Activated B cell treated with CpG ODN at 0.5 μM for 24 hours (primary cell): ENCODE data around the gene TECPR2. TPM values are rescaled to one million over a fixed set of nuclear protein-coding genes. Genes with fewer than 3 reads are reported as not detected.

Experiments used
- ATAC-seq: fragments of 200-7000 bp; cut with Tn5 transposase; one replicate; pipeline ENCODE4 v1.10.0; 2021; ENCODE audit warnings: low read depth, mild to moderate bottlenecking, moderate library complexity
- CTCF ChIA-PET: fragments of 350-600 bp; sonication (Branson Sonifier 250); formaldehyde crosslinking; loops from one replicate; lab custom pipeline; 2021; ENCODE audit warnings: antibody characterized with exemption; lab: Charles Lee
- POLR2A ChIA-PET: fragments of 350-600 bp; sonication (Branson Sonifier 250); formaldehyde crosslinking; loops from one replicate; lab custom pipeline; 2021; ENCODE audit warnings: antibody characterized with exemption; lab: Charles Lee
- DNase-seq: peaks from one replicate; pipeline ENCODE4 v3.0.0; 2022
- H3K27ac Mint-ChIP-seq: one replicate; pipeline ENCODE4 v1.8.0; 2020; ENCODE audit warnings: mixed read lengths
- H3K27me3 Mint-ChIP-seq: one replicate; pipeline ENCODE4 v1.8.0; 2021; ENCODE audit warnings: mixed read lengths
- H3K36me3 Mint-ChIP-seq: one replicate; pipeline ENCODE4 v1.8.0; 2021; ENCODE audit warnings: low read depth, mixed read lengths
- H3K4me1 Mint-ChIP-seq: one replicate; pipeline ENCODE4 v1.8.0; 2021; ENCODE audit warnings: mixed read lengths
- H3K4me3 Mint-ChIP-seq: one replicate; pipeline ENCODE4 v1.8.0; 2020; ENCODE audit warnings: mild to moderate bottlenecking, mixed read lengths
- H3K9me3 Mint-ChIP-seq: one replicate; pipeline ENCODE4 v1.8.0; 2020; ENCODE audit warnings: mixed read lengths
- intact Hi-C: fragments of 100-400 bp; cut with micrococcal nuclease; formaldehyde crosslinking; loops from one replicate; pipeline ENCODE4 v1.15.1; 2024
- total RNA-seq: library from RNA; stranded (reverse); gene quantifications from 2 replicates; pipeline ENCODE4 v1.2.3, GENCODE V29; 2022
- TF ChIP-seq, protein P1 (sequence below): fragments of 200-600 bp; IDR thresholded peaks from one replicate; pipeline ENCODE4 v1.8.0; 2022; ENCODE audit warnings: antibody characterized with exemption, mild to moderate bottlenecking

The TECPR2 gene
- total RNA-seq, 1 donor from 2014 or later, result 9.9 TPM

DNA sequence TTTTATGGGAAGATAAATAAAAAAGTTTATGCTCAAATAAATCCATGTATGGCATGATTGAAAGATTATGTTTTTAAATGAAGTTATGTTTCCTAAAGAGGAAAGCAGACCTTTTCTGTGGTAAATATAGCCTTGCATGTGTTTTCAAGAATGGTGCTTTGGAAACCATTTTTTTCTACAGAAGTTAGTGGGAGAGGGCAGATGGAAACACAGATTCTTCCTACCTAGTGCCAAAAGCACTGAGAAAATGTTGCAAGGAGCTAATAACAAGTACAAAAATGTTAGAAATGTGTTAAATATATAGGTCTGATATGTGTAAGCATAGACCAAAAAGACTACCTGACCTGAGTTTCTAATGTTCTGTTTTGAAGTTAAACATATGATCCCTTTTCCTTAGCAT, 24.3 kb downstream of the TECPR2 start:
- intact Hi-C loops, result no loop called here
- no peak overlapping the region for H3K27ac Mint-ChIP-seq
- H3K9me3 Mint-ChIP-seq, result no peaks in the 10 kb centered on the region
- peaks cover 7% of the 10 kb centered on the region for H3K36me3 Mint-ChIP-seq
- POLR2A ChIA-PET, result interaction anchor here (0.5 kb wide), 1 partner anchor 13 kb away, joined by 3 read pairs; no protein-coding TSS in a partner anchor
- TF ChIP-seq, protein P1, sequence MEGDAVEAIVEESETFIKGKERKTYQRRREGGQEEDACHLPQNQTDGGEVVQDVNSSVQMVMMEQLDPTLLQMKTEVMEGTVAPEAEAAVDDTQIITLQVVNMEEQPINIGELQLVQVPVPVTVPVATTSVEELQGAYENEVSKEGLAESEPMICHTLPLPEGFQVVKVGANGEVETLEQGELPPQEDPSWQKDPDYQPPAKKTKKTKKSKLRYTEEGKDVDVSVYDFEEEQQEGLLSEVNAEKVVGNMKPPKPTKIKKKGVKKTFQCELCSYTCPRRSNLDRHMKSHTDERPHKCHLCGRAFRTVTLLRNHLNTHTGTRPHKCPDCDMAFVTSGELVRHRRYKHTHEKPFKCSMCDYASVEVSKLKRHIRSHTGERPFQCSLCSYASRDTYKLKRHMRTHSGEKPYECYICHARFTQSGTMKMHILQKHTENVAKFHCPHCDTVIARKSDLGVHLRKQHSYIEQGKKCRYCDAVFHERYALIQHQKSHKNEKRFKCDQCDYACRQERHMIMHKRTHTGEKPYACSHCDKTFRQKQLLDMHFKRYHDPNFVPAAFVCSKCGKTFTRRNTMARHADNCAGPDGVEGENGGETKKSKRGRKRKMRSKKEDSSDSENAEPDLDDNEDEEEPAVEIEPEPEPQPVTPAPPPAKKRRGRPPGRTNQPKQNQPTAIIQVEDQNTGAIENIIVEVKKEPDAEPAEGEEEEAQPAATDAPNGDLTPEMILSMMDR, result no peak
- H3K4me1 Mint-ChIP-seq, result no peaks in the 10 kb centered on the region
- H3K4me3 Mint-ChIP-seq, result no peak overlapping the region
- no peak for DNase-seq
- H3K27me3 Mint-ChIP-seq, result no peaks in the 10 kb centered on the region
- ATAC-seq, result no peak
- CTCF ChIA-PET, result no interaction called here

DNA sequence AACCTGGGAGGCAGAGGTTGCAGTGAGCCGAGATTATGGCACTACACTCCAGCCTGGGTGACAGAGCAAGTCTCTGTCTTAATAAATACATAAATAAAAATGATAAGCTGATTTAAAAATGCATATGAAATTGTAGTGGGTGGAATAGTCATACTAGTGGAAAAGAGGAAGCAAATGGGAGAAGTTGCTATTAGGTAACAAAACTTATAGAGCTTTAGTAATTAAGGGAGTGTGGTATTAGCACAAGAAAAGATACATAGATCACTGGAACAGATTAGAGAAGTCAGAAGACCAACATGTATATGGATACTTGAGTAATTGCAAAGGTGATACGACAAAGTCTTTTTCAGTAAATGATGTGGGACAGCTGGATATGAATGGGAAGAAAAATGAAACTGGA, 26.5 kb downstream of the TECPR2 start:
- H3K9me3 Mint-ChIP-seq, result no peaks in the 10 kb centered on the region
- no peak overlapping the region for H3K4me3 Mint-ChIP-seq
- TF ChIP-seq, protein P1, result no peak
- no peak overlapping the region for H3K27ac Mint-ChIP-seq
- H3K36me3 Mint-ChIP-seq, result peaks cover 6% of the 10 kb centered on the region
- ATAC-seq (no peak), DNase-seq (no peak)
- no peaks in the 10 kb centered on the region for H3K4me1 Mint-ChIP-seq
- ChIA-PET CTCF (no interaction called here), POLR2A (no interaction called here)
- no peaks in the 10 kb centered on the region for H3K27me3 Mint-ChIP-seq
- intact Hi-C loops, result no loop called here

- TF ChIP-seq, protein P1, result no peak
- CTCF ChIA-PET, result no interaction called here
- ATAC-seq (no peak), DNase-seq (no peak)
- Mint-ChIP-seq H3K4me3 (no peak overlapping the region), H3K27ac (no peak overlapping the region), H3K36me3 (peaks cover 4% of the 10 kb centered on the region), H3K4me1 (no peaks in the 10 kb centered on the region), H3K27me3 (no peaks in the 10 kb centered on the region), H3K9me3 (no peaks in the 10 kb centered on the region)
- POLR2A ChIA-PET, result no interaction called here
- intact Hi-C loops, result no loop called here
These were observed 27.5 kb downstream of the TECPR2 start for GRCh38 chr14:102390064-102390855.

GRCh38 chr14:102392506-102392905, 29.8 kb downstream of the TECPR2 start:
- H3K27ac Mint-ChIP-seq, result no peak overlapping the region
- CTCF ChIA-PET, result no interaction called here

GRCh38 chr14:102394717-102395375, 32.1 kb downstream of the TECPR2 start:
- Mint-ChIP-seq H3K27me3 (no peaks in the 10 kb centered on the region), H3K9me3 (peaks cover 9% of the 10 kb centered on the region), H3K4me1 (no peaks in the 10 kb centered on the region), H3K36me3 (peaks cover 15% of the 10 kb centered on the region), H3K27ac (no peak overlapping the region), H3K4me3 (no peak overlapping the region)
- CTCF ChIA-PET, result no interaction called here
- TF ChIP-seq, protein P1, result no peak
- intact Hi-C loops, result no loop called here
- POLR2A ChIA-PET, result no interaction called here
- DNase-seq (no peak), ATAC-seq (no peak)

More at GRCh38 chr14:102392506-102392905, 29.8 kb downstream of the TECPR2 start:
- H3K4me3 Mint-ChIP-seq, result no peak overlapping the region
- peaks cover 6% of the 10 kb centered on the region for H3K36me3 Mint-ChIP-seq
- POLR2A ChIA-PET, result interaction anchor here (0.6 kb wide), 1 partner anchor 14 kb away, joined by 6 read pairs; no protein-coding TSS in a partner anchor
- no peaks in the 10 kb centered on the region for H3K9me3 Mint-ChIP-seq
- intact Hi-C loops, result no loop called here
- TF ChIP-seq, protein P1, result no peak
- no peaks in the 10 kb centered on the region for H3K27me3 Mint-ChIP-seq
- no peak for DNase-seq
- no peaks in the 10 kb centered on the region for H3K4me1 Mint-ChIP-seq
- ATAC-seq, result no peak
